Neural progenitor cell (in vitro differentiated cells): ENCODE measurements around the gene TRPM1. TPM values are rescaled to one million over a fixed set of nuclear protein-coding genes. Genes with fewer than 3 reads are reported as not detected.

Experiments
- DNase-seq: peaks from one replicate; pipeline ENCODE4 v3.0.0-alpha.2; 2016; ENCODE audit warnings: low spot score
- H2AFZ ChIP-seq: fragments of 200-600 bp; sonication (generic); replicated peaks from 2 replicates; pipeline ENCODE4 v1.6.1; 2016; ENCODE audit warnings: antibody characterized with exemption
- H3F3A ChIP-seq: fragments of 200-600 bp; sonication (generic); 2 replicates; pipeline ENCODE4 v1.6.1; 2016; ENCODE audit warnings: antibody characterized with exemption, low read depth
- H3K27ac ChIP-seq: fragments of 200-600 bp; sonication (generic); 2 replicates; pipeline ENCODE4 v1.5.1; 2016; ENCODE audit warnings: mild to moderate bottlenecking
- H3K27me3 ChIP-seq: fragments of 200-600 bp; sonication (generic); 2 replicates; pipeline ENCODE4 v1.6.1; 2016; ENCODE audit warnings: mild to moderate bottlenecking, moderate library complexity
- H3K36me3 ChIP-seq: fragments of 200-600 bp; sonication (generic); 2 replicates; pipeline ENCODE4 v1.5.1; 2016
- H3K4me1 ChIP-seq: fragments of 200-600 bp; sonication (generic); 2 replicates; pipeline ENCODE4 v1.6.1; 2016; ENCODE audit warnings: mixed run types
- H3K4me2 ChIP-seq: fragments of 200-600 bp; sonication (generic); 2 replicates; pipeline ENCODE4 v1.6.1; 2016
- H3K4me3 ChIP-seq: fragments of 200-600 bp; sonication (generic); 2 replicates; pipeline ENCODE4 v1.5.1; 2016
- H3K79me2 ChIP-seq: fragments of 200-600 bp; sonication (generic); 2 replicates; pipeline ENCODE4 v1.6.1; 2016; ENCODE audit warnings: low read depth
- H3K9ac ChIP-seq: fragments of 200-600 bp; sonication (generic); 2 replicates; pipeline ENCODE4 v1.6.1; 2016
- H3K9me3 ChIP-seq: fragments of 200-600 bp; sonication (generic); 2 replicates; pipeline ENCODE4 v1.5.1; 2016; ENCODE audit warnings: low read depth
- H4K20me1 ChIP-seq: fragments of 200-600 bp; sonication (generic); 2 replicates; pipeline ENCODE4 v1.6.1; 2016; ENCODE audit warnings: low read depth
- H3K27ac Mint-ChIP-seq: 3 replicates; pipeline ENCODE4 v1.8.0; 2021; ENCODE audit warnings: mixed read lengths
- H3K27me3 Mint-ChIP-seq: 2 replicates; pipeline ENCODE4 v1.8.0; 2022; ENCODE audit warnings: low read depth, mild to moderate bottlenecking, inconsistent platforms, moderate library complexity, mixed read lengths; ENCODE audit not compliant: insufficient read depth
- H3K36me3 Mint-ChIP-seq: 3 replicates; pipeline ENCODE4 v1.8.0; 2021; ENCODE audit warnings: mixed read lengths
- H3K4me1 Mint-ChIP-seq: 3 replicates; pipeline ENCODE4 v1.8.0; 2021; ENCODE audit warnings: mixed read lengths
- H3K4me3 Mint-ChIP-seq: 3 replicates; pipeline ENCODE4 v1.8.0; 2021; ENCODE audit warnings: mild to moderate bottlenecking, moderate library complexity, mixed read lengths
- H3K9me3 Mint-ChIP-seq: 3 replicates; pipeline ENCODE4 v1.8.0; 2020; ENCODE audit warnings: mixed read lengths
- CTCF ChIP-seq: fragments of 200-600 bp; sonication (generic); IDR thresholded peaks from 2 replicates; pipeline ENCODE4 v1.5.1; 2017; ENCODE audit warnings: antibody characterized with exemption, mild to moderate bottlenecking
- EZH2 ChIP-seq: fragments of 200-600 bp; sonication (generic); IDR thresholded peaks from 2 replicates; pipeline ENCODE4 v1.6.1; 2017; ENCODE audit warnings: antibody characterized with exemption, mild to moderate bottlenecking, moderate library complexity
- EZH2phosphoT487 ChIP-seq: fragments of 200-600 bp; sonication (generic); IDR thresholded peaks from 2 replicates; pipeline ENCODE4 v1.6.1; 2017; ENCODE audit warnings: antibody characterized with exemption
- total RNA-seq: library from RNA; depleted of rRNA; stranded (reverse); fragments of >200 nt; gene quantifications from 2 replicates; pipeline ENCODE4 v1.2.3, GENCODE V29; 2015; ENCODE audit warnings: low replicate concordance

TRPM1 gene
- total RNA-seq, 1 donor from 2014 or later: not detected

- no peaks in the 10 kb centered on the region for H3F3A ChIP-seq
- H4K20me1 ChIP-seq: no peaks in the 10 kb centered on the region
- Mint-ChIP-seq H3K4me3 (no peak overlapping the region), H3K9me3 (peaks cover 4% of the 10 kb centered on the region), H3K4me1 (peaks cover 14% of the 10 kb centered on the region), H3K27ac (no peak overlapping the region), H3K27me3 (peaks cover 5% of the 10 kb centered on the region), H3K36me3 (peaks cover 2% of the 10 kb centered on the region)
- H3K27me3 ChIP-seq: peaks cover under 1% of the 10 kb centered on the region
- no peak overlapping the region for H3K4me3 ChIP-seq
- no peaks in the 10 kb centered on the region for H3K4me1 ChIP-seq
- H3K79me2 ChIP-seq: no peaks in the 10 kb centered on the region
- no peak overlapping the region for H3K27ac ChIP-seq
- no peaks in the 10 kb centered on the region for H3K36me3 ChIP-seq
- no peak overlapping the region for H3K4me2 ChIP-seq
- no peak for TF ChIP-seq CTCF
- TF ChIP-seq EZH2: no peak
- H2AFZ ChIP-seq: no peak overlapping the region
- H3K9me3 ChIP-seq: no peaks in the 10 kb centered on the region
- DNase-seq: no peak
- H3K9ac ChIP-seq: no peak overlapping the region
These were observed 15.2 kb downstream of the TRPM1 start for GRCh38 chr15:31086344-31086743.

- TF ChIP-seq CTCF (no peak), EZH2phosphoT487 (no peak), EZH2 (no peak)
- no peak overlapping the region for H3K27ac Mint-ChIP-seq
- no peak overlapping the region for H3K4me3 Mint-ChIP-seq
- no peaks in the 10 kb centered on the region for H4K20me1 ChIP-seq
- no peak overlapping the region for H3K4me3 ChIP-seq
- peaks cover 4% of the 10 kb centered on the region for H3K9me3 Mint-ChIP-seq
- H3K27me3 Mint-ChIP-seq: peaks cover 5% of the 10 kb centered on the region
- H2AFZ ChIP-seq: no peak overlapping the region
- H3K4me1 ChIP-seq: peaks cover 4% of the 10 kb centered on the region
- H3K9me3 ChIP-seq: no peaks in the 10 kb centered on the region
- H3K27ac ChIP-seq: no peak overlapping the region
- H3K36me3 ChIP-seq: no peaks in the 10 kb centered on the region
- no peak overlapping the region for H3K9ac ChIP-seq
- peaks cover 2% of the 10 kb centered on the region for H3K36me3 Mint-ChIP-seq
- no peaks in the 10 kb centered on the region for H3K79me2 ChIP-seq
- H3K4me2 ChIP-seq: no peak overlapping the region
- H3F3A ChIP-seq: no peaks in the 10 kb centered on the region
- peaks cover 7% of the 10 kb centered on the region for H3K27me3 ChIP-seq
- peaks cover 11% of the 10 kb centered on the region for H3K4me1 Mint-ChIP-seq
- DNase-seq: no peak
These were observed 16.2 kb downstream of the TRPM1 start for GRCh38 chr15:31085359-31085758.

GRCh38 chr15:31084176-31084575 is 17.3 kb downstream of the TRPM1 start:
- H3K27me3 Mint-ChIP-seq: peaks cover 3% of the 10 kb centered on the region
- Histone ChIP-seq H3K79me2 (no peaks in the 10 kb centered on the region), H3K4me1 (peaks cover 4% of the 10 kb centered on the region), H3K4me3 (no peak overlapping the region), H3K9me3 (no peaks in the 10 kb centered on the region), H3K4me2 (no peak overlapping the region), H3K27ac (no peak overlapping the region), H3K36me3 (no peaks in the 10 kb centered on the region), H3K27me3 (peaks cover 19% of the 10 kb centered on the region), H2AFZ (no peak overlapping the region), H4K20me1 (no peaks in the 10 kb centered on the region), H3K9ac (no peak overlapping the region), H3F3A (no peaks in the 10 kb centered on the region)
- H3K36me3 Mint-ChIP-seq: peaks cover 2% of the 10 kb centered on the region
- no peak for DNase-seq
- H3K9me3 Mint-ChIP-seq: peaks cover 4% of the 10 kb centered on the region
- no peak overlapping the region for H3K27ac Mint-ChIP-seq
- TF ChIP-seq EZH2phosphoT487 (no peak), CTCF (no peak), EZH2 (no peak)
- H3K4me1 Mint-ChIP-seq: peaks cover 13% of the 10 kb centered on the region
- no peak overlapping the region for H3K4me3 Mint-ChIP-seq
